HCT116 (cell line): ENCODE measurements around the gene CAPN1. TPM values are rescaled to one million over a fixed set of nuclear protein-coding genes. Genes with fewer than 3 reads are reported as not detected.

ENCODE experiments used
- ATAC-seq: fragments of 200-7000 bp; cut with Tn5 transposase; 2 replicates; pipeline ENCODE4 v1.9.1; 2020; ENCODE audit warnings: mild to moderate bottlenecking, moderate library complexity
- BruUV-seq: library from RNA; stranded (reverse); fragments of 400-500 nt; replicated peaks from 2 replicates; lab custom pipeline; 2021; lab: Mats Ljungman, UMichigan
- CTCF ChIA-PET: fragments of 300-600 bp; sonication (Branson Sonifier 250); formaldehyde crosslinking; loops from one replicate; lab custom pipeline; 2021; ENCODE audit warnings: antibody characterized with exemption; lab: Charles Lee
- POLR2A ChIA-PET: fragments of 300-600, 350-600 bp; sonication (Branson Sonifier 250); formaldehyde crosslinking; loops from one replicate; lab custom pipeline; 2021; ENCODE audit warnings: antibody characterized with exemption; lab: Charles Lee
- RAD21 ChIA-PET, 2 experiments: fragments of 300-600 bp; sonication (Branson Sonifier 250); formaldehyde crosslinking; loops; one replicate each; lab custom pipeline; 2023; ENCODE audit warnings: low total read pairs in 2 of 2; ENCODE audit not compliant: uncharacterized antibody in 2 of 2, unreplicated experiment in 2 of 2, low non-redundant PET in 1 of 2; lab: Charles Lee
- DNase-seq: peaks from one replicate; pipeline ENCODE4 v3.0.0-alpha.2; 2010; ENCODE audit warnings: low read depth, low spot score
- H2AFZ ChIP-seq: fragments of 200-600 bp; shearing (Covaris generic), sonication (generic); 2 replicates; pipeline ENCODE4 v1.6.1; 2017; ENCODE audit warnings: low read depth, mixed run types, mixed read lengths, antibody characterized with exemption, low read length; ENCODE audit not compliant: poor library complexity, severe bottlenecking
- H3K27ac ChIP-seq: 2 replicates; pipeline ENCODE4 v1.5.1; 2012; ENCODE audit warnings: low read depth, low read length
- H3K27me3 ChIP-seq: fragments of 200-600 bp; sonication (generic); 2 replicates; pipeline ENCODE4 v1.6.1; 2016; ENCODE audit warnings: mixed run types, low read length, mixed read lengths; ENCODE audit not compliant: insufficient read depth
- H3K36me3 ChIP-seq, 2 experiments: fragments of 200-500 bp in 1 of 2; fragments of 200-600 bp in 1 of 2; sonication (Bioruptor generic) in 1 of 2; sonication (generic) in 1 of 2; 2 replicates each; pipeline versions ENCODE4 v1.5.1 to v1.6.1; 2014 to 2016; ENCODE audit warnings: low read length in 2 of 2, inconsistent platforms in 1 of 2, mixed read lengths in 1 of 2, mixed run types in 1 of 2; ENCODE audit not compliant: insufficient read depth in 2 of 2, control insufficient read depth in 1 of 2
- H3K4me1 ChIP-seq, 2 experiments: fragments of 200-600 bp in 1 of 2; sonication (generic) in 1 of 2; 2 replicates each; pipeline versions ENCODE4 v1.5.1 to v1.6.1; 2012 to 2017; ENCODE audit warnings: low read length in 2 of 2, inconsistent platforms in 1 of 2, mild to moderate bottlenecking in 1 of 2, mixed read lengths in 1 of 2, mixed run types in 1 of 2, moderate library complexity in 1 of 2; ENCODE audit not compliant: insufficient read depth in 2 of 2, control insufficient read depth in 1 of 2
- H3K4me2 ChIP-seq: fragments of 200-600 bp; sonication (generic); 2 replicates; pipeline ENCODE4 v1.6.1; 2017; ENCODE audit warnings: mixed run types, low read length, mixed read lengths
- H3K4me3 ChIP-seq, 2 experiments: fragments of 200-600 bp in 1 of 2; sonication (generic) in 1 of 2; replicated peaks in 1 of 2; 2 replicates each; pipeline ENCODE4 v1.5.1; 2011 to 2016; ENCODE audit warnings: low read length in 2 of 2, control low read depth in 1 of 2, low read depth in 1 of 2, mild to moderate bottlenecking in 1 of 2, mixed read lengths in 1 of 2, mixed run types in 1 of 2
- H3K79me2 ChIP-seq: fragments of 200-600 bp; sonication (generic); 2 replicates; pipeline ENCODE4 v1.6.1; 2017; ENCODE audit warnings: mild to moderate bottlenecking, mixed run types, low read length, moderate library complexity, mixed read lengths; ENCODE audit not compliant: insufficient read depth
- H3K9ac ChIP-seq: fragments of 200-600 bp; sonication (generic); 2 replicates; pipeline ENCODE4 v1.6.1; 2016; ENCODE audit warnings: low read length, mixed read lengths
- H3K9me2 ChIP-seq: fragments of 200-600 bp; sonication (generic), shearing (Covaris generic); 2 replicates; pipeline ENCODE4 v1.6.1; 2017; ENCODE audit warnings: mixed run types, mild to moderate bottlenecking, moderate library complexity; ENCODE audit not compliant: insufficient read depth
- H3K9me3 ChIP-seq, 2 experiments: fragments of 200-500 bp in 1 of 2; fragments of 200-600 bp in 1 of 2; sonication (Bioruptor generic) in 1 of 2; sonication (generic) in 1 of 2; 2 replicates each; pipeline ENCODE4 v1.6.1; 2014 to 2017; ENCODE audit warnings: low read length in 2 of 2, mixed read lengths in 2 of 2, inconsistent platforms in 1 of 2, low read depth in 1 of 2, mild to moderate bottlenecking in 1 of 2, mixed run types in 1 of 2, moderate library complexity in 1 of 2; ENCODE audit not compliant: control insufficient read depth in 1 of 2, insufficient read depth in 1 of 2
- H4K20me1 ChIP-seq: fragments of 200-600 bp; sonication (generic), shearing (Covaris generic); 2 replicates; pipeline ENCODE4 v1.6.1; 2017; ENCODE audit warnings: mixed run types, mild to moderate bottlenecking, moderate library complexity; ENCODE audit not compliant: insufficient read depth
- FOSL1 ChIP-seq: IDR thresholded peaks from 2 replicates; pipeline ENCODE4 v1.6.1; 2012; ENCODE audit warnings: low read depth
- SP1 ChIP-seq: IDR thresholded peaks from 2 replicates; pipeline ENCODE4 v1.6.1; 2012; ENCODE audit warnings: low read depth
- intact Hi-C: fragments of 100-400 bp; cut with micrococcal nuclease; formaldehyde crosslinking; loops from 2 replicates; pipeline ENCODE4 v1.10.0; 2022
- total RNA-seq: library from RNA; stranded (reverse); gene quantifications from one replicate; pipeline ENCODE4 v1.2.1, GENCODE V29; 2021; ENCODE audit not compliant: unreplicated experiment

CAPN1 gene
- total RNA-seq, 1 experiment from 2014 or later, result 279 TPM

DNA sequence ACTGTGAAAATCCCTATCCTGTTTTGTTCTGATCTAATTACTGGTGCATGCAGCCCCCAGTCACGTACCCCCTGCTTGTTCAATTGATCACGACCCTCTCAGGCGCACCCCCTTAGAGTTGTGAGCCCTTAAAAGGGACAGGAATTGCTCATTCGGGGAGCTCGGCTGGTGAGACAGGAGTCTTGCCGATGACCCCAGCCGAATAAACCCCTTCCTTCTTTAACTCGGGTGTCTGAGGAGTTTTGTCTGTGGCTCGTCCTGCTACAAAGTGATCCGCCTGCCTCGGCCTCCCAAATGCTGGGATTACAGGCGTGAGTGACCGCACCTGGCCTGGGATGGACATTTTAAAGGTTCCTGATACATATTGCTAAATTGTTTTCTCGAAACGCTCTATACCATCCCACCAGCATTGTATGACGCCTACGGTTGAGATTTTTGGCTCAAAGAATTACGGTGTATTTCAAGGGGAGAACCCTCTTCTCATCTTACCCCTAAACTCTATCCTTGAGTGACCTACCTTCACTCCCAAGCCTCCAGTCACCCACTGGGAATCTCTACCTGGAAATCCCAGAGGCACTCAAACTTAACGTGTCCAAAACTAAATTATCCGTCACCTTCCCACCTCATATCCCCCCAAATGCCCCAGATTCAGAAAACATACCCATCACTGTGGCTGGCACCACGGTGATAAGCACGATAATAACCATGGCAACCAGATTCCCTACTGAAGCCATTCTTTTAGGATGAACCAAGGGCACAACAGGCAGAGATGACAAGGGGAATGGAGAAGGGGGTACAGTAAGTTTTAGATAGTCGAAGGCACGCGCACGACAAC is 79.2 kb downstream of the CAPN1 start:
- Histone ChIP-seq H3K79me2 (peaks cover 34% of the 10 kb centered on the region), H3K4me1 (peaks cover 7 to 18% of the 10 kb centered on the region in 2 experiments; a peak in 3 of 4 replicates), H3K9me2 (no peaks in the 10 kb centered on the region), H3K27me3 (no peaks in the 10 kb centered on the region), H3K27ac (peak overlapping the region; percentile 90), H3K9ac (peak overlapping the region; percentile 93), H3K4me3 (peak overlapping the region; percentile 81 to 90), H2AFZ (no peak overlapping the region), H3K4me2 (peak overlapping the region; percentile 84), H3K9me3 (no peaks in the 10 kb centered on the region), H4K20me1 (no peaks in the 10 kb centered on the region), H3K36me3 (no peaks in the 10 kb centered on the region; a peak in 1 of 4 replicates)
- ChIA-PET POLR2A (interaction anchor here (0.9 to 2.4 kb wide), 5 partner anchors 13 to 405 kb away, joined by 3 to 10 read pairs (median 4); partner anchors contain the start of genes DPF2 and SYVN1), RAD21 (no interaction called here), CTCF (interaction anchor here (0.9 to 2.1 kb wide), 3 partner anchors 11 to 149 kb away, joined by 4 to 7 read pairs (median 5); partner anchors contain the start of gene TM7SF2)
- DNase-seq (no peak), ATAC-seq (peak; percentile 44)
- intact Hi-C loops, result no loop called here
- BruUV-seq, result TSS peak; percentile 98
- TF ChIP-seq SP1 (no peak), FOSL1 (no peak)

Other genes with a start within 250 kb of the CAPN1 start
- gene GPHA2, start 246.0 kb upstream of the CAPN1 start, total RNA-seq, result not detected
- gene MAJIN, start 209.8 kb upstream of the CAPN1 start, total RNA-seq, result not detected
- gene BATF2, start 185.0 kb upstream of the CAPN1 start, total RNA-seq, result 2.1 TPM
- gene ARL2, start 167.8 kb upstream of the CAPN1 start, total RNA-seq, result 68.7 TPM
- 16.8 TPM for gene SNX15, start 154.5 kb upstream of the CAPN1 start, total RNA-seq
- 36.9 TPM for gene SAC3D1, start 140.7 kb upstream of the CAPN1 start, total RNA-seq
- not detected for gene NAALADL1, start 123.4 kb upstream of the CAPN1 start, total RNA-seq
- gene CDCA5, start 97.9 kb upstream of the CAPN1 start, total RNA-seq, result 72.1 TPM
- 35.3 TPM for gene ZFPL1, start 97.7 kb upstream of the CAPN1 start, total RNA-seq
- gene VPS51, start 85.7 kb upstream of the CAPN1 start, total RNA-seq, result 89.5 TPM
- gene TM7SF2, start 70.1 kb upstream of the CAPN1 start, total RNA-seq, result 52.9 TPM
- 18.8 TPM for gene ZNHIT2, start 64.2 kb upstream of the CAPN1 start, total RNA-seq
- gene FAU, start 59.8 kb upstream of the CAPN1 start, total RNA-seq, result 1,073 TPM
- 77.5 TPM for gene MRPL49, start 59.6 kb upstream of the CAPN1 start, total RNA-seq
- 45.9 TPM for gene SYVN1, start 47.4 kb upstream of the CAPN1 start, total RNA-seq
- 1.2 TPM for gene SPDYC, start 11.7 kb upstream of the CAPN1 start, total RNA-seq
- gene POLA2, start 80.0 kb downstream of the CAPN1 start, total RNA-seq, result 20.0 TPM
- gene CDC42EP2, start 132.9 kb downstream of the CAPN1 start, total RNA-seq, result 15.4 TPM
- 72.0 TPM for gene DPF2, start 151.9 kb downstream of the CAPN1 start, total RNA-seq
- gene TIGD3, start 172.8 kb downstream of the CAPN1 start, total RNA-seq, result 2.4 TPM
- 3.9 TPM for gene SLC25A45, start 200.7 kb downstream of the CAPN1 start, total RNA-seq
- gene FRMD8, start 204.7 kb downstream of the CAPN1 start, total RNA-seq, result 35.8 TPM
- gene NEAT1, start 240.9 kb downstream of the CAPN1 start, total RNA-seq, result 564 TPM